HG02588 (cell line): ENCODE results near the gene NUP98.

ENCODE experiments used
- ATAC-seq: cut with Tn5 transposase; IDR thresholded peaks from one replicate; pipeline ENCODE4 v1.9.1; 2021; ENCODE audit warnings: mild to moderate bottlenecking, moderate library complexity; ENCODE audit not compliant: unreplicated experiment

The NUP98 gene

DNA sequence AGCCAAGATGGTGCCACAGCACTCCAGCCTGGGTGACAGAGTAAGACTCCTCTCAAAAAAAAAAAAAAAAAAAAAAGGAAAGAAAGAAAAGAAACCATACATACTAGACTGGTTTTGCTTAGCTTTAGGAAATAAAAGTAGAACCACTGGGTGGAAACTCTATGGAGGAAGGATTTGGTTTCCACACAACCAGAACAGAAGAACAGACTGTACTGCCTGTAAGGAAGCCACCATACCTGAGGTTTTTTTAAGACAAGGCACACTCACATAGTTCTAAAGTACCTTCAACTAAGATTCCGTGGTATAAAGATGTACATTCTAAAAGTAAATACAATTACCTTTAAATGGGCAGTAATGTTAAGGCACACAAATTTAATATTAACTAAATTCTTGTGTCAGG lies 58.6 kb downstream of the NUP98 start:
- ATAC-seq: no peak

DNA sequence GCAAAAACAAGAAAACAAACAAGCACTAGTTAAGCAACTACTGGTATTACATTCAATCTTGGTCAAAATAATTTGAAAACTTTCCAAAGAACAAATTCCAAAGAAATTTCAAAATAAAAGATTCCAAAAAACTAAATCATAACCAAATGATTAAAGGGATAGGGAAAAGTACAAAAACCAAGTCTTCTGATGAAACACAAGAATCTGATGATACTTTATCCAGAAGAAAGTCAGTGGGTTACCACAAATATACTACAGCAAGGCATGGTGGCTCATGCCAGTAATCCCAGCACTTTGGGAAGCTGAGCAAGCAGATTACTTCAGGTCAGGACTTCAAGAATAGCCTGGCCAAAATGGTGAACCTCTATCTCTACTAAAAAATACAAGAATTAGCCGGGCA lies 59.1 kb downstream of the NUP98 start:
- ATAC-seq: no peak

DNA sequence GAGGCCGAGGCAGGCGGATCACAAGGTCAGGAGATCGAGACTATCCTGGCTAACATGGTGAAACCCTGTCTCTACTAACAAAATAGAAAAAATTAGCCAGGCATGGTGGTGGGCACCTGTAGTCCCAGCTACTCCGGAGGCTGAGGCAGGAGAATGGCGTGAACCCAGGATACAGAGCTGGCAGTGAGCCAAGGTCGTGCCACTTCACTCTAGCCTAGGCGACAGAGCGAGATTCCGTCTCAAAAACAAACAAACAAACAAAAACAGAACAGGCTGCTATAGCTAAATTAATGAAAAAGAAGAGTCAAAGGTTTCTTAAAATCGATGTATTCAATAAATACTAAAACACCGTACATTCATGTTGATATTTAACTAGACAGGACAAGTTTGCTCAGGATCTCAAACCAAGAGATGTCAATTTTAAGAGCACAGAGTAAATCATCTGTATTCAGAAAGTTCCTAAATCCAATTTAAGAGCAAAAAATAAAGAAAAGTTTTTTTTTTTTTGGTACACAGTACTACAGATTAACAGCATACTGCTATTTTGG lies 59.9 kb downstream of the NUP98 start:
- ATAC-seq: no peak

DNA sequence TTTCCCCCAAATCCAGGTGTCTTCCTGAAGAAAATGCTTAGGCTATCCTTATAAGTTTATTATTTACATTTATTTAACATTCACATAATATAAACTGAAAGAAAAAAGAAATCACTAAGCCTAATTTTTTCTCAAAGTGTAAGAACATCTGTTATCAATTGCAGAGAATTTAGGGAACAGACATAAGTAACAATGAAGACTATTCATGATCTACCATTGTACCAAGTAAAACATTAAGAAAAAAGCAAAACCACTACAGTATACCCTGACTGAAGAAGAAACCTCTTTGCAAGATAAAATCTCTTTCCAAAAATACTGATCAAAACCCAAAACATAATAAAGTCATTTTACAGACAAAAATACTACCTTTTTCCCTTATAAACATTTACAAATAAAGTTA lies 60.5 kb downstream of the NUP98 start:
- ATAC-seq: no peak

DNA sequence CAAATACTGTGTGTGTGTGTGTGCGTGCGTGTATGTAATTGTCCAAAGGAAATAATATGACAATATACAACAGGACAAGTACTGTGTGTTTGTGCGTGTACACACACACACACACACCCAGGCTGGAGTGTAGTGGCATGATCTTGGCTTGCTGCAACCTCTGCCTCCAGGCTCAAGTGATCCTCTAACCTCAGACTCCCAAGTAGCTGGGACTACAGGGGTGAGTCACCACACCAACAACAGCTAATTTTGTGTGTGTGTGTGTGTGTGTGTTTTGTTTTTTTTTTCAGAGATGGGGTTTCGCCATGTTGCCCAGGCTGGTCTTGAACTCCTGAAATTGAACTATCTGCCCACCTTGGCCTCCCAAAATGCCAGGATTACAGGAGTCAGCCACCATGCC lies 61.5 kb downstream of the NUP98 start:
- no peak for ATAC-seq

DNA sequence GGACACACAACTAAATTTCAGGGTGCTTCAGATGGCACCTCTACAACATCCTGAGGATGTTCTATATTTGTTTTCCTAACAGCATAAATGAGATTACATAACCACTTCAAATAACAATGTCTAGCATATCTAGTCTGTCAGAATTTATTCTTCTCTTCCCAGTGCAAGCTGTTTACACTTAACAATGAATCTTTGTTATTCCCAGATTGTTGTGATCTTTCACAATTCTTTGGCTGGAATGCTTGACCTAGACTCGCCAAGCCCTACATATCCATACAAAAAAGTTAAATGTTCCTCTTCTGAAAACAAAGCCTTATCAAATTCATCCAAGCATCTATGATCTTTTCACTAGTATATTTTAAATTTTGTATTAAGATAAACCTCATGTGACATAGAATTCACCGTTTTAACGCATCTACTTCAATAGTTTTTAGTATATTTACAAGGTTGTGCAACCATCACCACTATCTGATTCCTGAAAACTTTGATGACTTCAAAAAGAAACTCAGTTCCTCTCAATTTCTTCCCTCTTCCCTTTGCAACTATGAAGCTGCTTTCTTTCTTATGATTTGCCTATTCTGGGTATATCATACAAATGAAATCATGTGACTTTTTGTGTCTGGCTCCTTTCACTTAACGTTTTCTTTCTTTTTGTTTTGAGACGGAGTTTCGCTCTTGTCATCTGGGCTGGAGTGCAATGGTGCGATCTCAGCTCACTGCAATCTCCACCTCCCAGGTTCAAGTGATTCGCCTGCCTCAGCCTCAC lies 64.5 kb downstream of the NUP98 start:
- ATAC-seq: no peak

DNA sequence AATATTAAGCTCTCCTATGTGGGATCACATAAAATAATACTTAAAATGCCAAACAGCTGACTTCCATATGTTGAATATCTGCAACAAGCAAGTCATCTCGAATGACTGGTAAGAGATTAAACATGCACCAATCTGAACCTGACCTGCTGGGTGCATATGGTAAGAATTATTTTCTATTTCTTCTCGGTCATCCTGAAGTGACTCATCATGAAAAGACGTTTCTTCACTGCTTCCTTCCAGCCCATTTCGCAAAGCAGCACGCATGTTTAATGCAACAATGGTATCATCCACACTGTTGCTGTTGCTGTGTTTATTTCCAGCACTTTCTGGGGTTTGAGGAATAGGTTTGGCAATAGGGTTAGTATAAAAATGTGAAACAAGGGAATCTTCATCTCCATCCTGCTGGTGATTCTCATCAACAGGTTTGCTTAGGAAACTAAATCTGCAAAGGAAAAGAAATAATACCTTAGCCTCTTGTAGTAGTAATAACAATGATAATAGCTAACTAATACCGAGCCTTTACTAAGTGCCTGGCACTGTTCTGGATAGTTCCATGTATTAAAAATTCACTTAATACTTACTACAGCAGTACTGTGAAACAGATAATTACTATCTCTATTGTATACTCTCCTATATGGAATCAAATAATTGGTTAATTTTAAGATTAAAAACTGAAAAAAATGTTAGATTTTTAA lies 74.2 kb downstream of the NUP98 start:
- ATAC-seq: no peak

DNA sequence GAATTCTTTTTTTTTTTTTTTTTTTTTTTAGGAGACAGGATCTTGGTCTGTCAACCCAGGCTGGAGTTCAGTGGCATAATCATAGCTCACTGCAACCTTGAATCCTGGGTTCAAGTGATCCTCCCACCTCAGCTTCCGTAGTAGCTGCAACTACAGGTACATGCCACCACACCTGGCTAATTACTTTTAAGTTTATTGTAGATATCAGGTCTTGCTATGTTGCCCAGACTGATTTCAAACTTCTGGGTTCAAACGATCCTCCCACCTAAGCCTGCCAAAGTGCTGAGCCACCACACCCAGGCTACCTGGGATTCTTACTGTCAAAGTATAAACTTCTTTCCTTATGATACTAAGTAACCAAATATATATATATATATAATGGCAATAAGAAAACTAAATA lies 75.3 kb downstream of the NUP98 start:
- no peak for ATAC-seq

DNA sequence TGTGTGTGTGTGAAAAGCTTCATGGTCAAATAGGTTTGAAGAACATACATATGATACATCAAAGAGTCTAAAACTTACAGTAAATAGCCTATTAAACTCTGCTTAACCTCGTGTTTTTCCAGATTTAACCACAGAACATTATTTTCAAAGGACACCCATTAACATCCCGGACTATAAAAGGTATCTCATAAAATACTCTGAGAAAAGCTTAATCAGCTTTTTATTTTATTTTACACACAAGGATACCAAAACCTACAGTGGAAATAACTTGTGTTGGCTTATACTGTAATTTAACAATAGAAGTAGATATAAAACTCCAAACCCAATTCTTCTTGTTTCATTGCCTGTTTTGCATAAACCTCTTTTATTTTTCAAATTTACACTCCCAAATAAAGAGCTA lies 76.4 kb downstream of the NUP98 start:
- ATAC-seq: no peak

DNA sequence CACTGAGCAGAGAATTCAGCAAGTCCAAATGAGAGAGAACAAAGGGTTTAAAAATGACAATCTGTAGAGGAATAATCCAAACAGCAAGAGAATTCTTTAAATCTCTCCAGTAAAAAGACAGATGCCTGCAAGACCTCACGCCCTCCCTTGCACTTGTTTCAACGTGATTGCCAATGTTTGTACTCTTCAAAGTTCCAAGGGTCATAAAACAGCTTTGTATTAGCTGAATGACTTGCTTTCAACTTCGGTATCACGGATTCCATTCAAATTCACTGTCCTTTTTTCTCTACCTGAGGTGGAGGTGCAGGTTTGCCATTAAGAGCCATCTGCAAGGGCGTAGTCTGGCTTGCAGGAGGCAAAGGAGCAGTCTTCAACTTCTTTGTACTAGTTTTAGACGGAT lies 85.1 kb downstream of the NUP98 start:
- ATAC-seq: no peak

DNA sequence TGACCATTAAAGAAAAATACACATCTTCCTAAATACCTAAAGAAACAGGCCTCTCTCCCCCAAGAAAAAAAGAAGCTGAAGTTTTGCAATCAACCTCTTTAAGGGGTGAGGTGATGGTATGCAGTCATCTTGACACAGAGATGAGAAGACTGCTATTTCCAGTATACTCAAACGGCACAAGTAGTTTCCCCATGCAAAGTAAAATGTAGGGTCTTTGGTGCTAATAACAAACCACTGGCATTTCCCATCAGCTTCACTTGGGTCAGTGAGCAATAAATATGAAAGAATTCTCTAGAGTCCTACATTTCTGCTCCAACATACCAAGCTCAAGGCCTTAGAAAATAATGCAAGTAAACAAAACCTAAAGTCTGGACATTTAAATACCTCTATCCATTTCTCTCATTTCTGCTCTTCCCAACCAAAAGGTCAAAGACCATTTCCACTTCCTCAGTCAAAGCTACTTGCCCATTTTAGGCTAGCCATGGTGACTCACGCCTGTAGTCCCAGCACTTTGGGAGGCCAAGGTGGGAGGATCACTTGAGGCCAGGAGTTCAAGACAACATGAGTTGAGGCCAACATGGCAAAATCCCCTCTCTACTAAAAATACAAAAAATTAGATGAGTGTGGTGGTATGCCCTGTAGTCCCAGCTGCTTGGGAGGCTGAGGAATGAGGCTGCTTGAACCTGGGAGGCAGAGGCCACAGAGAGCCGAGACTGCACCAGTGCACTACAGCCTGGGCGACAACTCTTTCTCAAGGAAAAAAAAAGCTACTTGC lies 86.7 kb downstream of the NUP98 start:
- no peak for ATAC-seq

DNA sequence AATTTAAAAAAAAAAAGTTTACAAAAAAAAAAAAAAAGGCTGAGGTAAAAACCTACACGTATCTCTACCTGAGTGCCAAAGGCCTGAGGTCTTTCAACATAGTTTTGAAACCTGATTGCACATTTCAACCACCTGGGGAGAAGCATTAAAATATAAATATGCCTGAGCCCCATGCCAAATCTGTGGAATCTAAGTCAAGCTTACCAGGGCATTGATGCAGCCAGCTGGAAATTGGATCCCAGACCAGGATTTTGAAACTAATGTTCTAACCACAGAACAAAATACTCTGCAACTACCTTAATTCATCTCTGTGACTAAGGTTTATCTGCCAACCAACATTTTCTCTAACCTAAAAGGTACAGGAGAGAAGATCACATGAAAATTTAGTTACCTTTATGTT lies 87.4 kb downstream of the NUP98 start:
- no peak for ATAC-seq

DNA sequence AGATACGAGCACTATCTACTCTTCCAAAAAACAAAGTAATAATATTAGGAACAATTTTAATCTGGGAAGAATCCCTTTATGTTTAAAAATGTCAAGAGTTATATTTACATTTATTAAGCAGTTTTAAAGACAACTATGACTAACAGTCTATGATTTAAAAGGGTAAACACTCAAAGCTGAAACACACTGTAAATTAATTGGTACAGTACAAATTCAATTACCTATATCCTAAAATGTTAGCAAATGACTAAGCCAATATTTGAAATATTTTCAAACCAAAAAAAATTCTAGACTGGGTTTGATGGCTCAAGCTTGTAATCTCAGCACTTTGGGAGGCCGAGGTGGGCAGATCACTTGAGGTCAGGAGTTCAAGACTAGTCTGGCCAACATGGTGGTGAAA lies 90.2 kb downstream of the NUP98 start:
- ATAC-seq: no peak

DNA sequence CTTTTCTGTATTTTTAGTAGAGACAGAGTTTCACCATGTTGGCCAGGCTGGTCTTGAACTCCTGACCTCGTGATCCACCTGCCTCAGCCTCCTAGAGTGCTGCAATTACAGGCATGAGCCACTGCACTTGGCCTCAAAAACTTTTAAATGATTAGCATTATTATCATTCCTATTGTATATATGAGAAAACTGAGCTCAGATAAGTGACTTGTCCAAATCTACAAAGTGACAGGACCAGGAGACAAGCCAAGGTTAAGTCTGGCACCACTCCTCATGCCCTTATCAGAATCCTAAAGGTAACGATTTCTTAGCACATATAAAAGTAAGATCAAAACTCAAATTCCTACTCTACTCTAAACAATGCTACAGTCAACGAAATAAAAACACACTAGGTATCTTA lies 94.0 kb downstream of the NUP98 start:
- no peak for ATAC-seq

DNA sequence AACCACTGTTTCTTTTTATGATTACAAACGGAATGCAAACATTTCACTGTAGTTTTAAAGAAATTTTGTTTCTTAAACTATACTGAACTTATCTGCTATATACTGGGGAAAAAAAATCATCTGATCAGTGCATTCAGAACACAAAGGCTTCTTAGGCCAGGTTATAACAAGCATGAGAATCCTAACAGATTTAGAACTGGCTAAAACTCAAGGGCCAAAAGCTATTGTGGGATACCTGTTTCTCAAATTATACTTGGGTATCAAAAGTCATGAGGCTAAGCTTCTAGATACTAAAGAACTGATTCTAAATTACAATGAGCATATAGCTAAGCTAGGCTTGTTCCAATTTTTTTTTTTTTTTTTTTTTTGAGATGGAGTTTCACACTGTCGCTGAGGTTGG lies 96.4 kb downstream of the NUP98 start:
- ATAC-seq: no peak

DNA sequence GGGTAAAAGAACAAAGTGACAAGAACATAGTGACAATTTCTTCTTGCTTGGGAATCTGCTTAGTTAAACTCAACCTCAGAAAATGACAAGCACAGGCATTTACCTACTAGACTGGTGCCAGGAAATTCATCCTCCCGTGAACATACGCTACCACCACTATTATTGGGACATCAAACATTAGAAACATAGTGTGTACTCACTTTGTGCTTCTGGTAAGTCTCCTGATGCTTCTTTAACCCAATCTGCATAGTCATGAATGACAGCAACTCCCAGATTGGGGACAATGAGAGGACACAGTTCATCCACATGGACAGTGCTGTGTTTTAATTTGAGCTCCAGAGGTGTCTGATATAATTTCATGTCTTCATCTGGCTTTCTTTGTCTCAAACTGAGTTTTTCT lies 96.9 kb downstream of the NUP98 start:
- no peak for ATAC-seq

DNA sequence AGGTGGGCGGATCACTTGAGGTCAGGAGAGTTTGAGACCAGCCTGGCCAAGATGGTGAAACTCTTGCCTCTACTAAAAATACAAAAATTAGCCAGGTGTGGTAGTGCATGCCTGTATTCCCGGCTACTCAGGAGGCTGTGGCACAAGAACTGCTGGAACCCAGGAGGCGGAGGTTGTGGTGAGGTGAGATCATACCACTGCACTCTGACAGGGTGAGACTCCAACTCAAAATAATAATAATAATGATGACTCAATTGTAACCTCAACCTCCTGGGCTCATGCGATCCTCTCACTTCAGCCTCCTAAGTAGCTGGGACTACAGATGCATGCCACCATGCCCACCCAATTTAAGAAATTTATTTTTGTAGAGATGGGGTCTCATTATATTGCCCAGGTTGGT lies 110.6 kb downstream of the NUP98 start:
- no peak for ATAC-seq

DNA sequence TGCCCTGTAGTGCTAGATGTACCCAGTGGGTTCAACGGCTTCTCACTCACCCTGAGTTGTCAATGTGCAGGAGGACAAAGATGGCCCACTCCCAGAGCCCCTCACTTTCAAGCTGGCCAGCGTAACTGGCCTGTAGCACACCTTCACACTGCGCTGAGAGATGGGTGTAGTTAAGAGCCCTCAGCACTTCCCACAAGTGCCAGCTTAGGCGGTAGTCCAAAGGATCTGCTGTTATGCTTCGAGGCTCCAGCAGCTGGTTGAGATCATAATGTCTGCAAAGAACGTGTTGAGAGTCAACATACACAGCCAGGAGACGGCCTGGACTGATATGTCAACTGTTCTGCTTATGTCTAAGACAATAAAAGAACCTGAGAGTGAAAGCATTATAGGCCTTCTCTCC lies 111.4 kb downstream of the NUP98 start:
- ATAC-seq: no peak

DNA sequence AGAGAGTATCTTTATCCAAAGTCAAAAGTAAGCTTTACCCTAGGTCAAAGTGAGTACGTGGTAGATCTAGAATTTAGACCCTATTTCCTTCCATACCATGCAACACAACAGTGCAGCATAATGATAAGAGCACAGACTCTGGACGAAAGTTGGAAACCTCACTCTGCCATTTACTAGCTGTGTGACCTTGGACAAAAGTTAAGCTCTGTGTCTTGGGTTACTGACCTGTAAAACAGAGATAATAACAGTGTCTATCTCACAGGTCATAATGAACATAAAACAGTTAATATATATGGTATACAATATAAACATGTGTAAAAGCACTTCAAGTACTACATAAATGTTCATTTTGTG lies 112.6 kb downstream of the NUP98 start:
- ATAC-seq: no peak

DNA sequence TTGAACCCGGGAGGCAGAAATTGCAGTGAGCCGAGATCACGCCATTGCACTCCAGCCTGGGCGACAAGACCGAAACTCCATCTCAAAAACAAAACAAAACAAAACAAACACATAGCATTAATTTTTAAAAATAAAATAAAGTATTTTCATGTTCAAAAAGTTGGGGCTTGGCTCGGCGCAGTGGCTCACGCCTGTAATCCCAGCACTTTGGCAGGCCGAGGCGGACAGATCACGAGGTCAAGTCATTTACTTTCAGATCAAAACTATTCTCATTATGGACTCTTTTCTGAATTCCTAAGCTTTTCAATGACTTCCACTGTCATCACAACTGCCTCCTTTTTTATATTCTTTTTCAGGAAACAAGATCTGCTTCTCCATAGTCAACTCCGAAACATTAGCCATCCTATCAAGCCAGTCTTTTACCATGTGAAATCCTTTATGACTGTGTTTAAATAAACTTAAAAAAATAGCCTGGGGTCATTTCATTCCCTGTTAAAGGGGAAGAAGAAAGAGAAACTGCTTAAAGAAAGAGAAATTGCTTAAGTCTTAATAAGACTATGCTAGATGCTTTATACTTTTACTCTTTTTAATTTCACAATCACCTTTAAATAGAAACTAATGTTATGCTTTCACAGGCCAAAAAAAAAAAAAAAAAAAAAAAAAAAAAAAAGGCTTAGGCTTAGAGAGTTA lies 113.1 kb downstream of the NUP98 start:
- no peak for ATAC-seq

DNA sequence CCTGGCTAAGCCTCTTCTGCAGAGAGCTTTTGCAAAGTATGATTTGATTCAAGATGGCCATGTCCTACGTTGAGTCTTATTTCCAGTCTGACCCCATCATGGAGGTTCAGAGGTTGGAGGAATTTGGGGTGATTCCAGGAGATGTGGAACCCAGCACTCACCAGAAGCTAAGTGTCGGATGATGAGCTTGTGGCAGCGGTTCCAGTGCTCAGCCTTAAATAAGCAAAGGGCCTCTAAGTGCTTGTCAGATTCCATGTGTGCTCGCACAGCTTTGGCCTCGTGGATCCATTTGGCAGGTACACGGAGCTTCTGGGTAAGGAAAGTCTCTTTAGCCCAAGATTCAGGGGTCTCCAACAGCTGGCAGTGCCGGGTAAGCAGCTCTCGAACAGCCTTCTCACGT lies 114.3 kb downstream of the NUP98 start:
- ATAC-seq: no peak
